ENCODE data around the gene CFAP74.

The CFAP74 gene

GRCh38 chr1:1877865-1878436 lies 125.6 kb downstream of the CFAP74 start:
- TF ChIP-seq GATA2 (IDR thresholded peaks at IDR 0.05; ENCODE audit: low read depth, low read length) (no peak), GATA3 (IDR thresholded peaks at IDR 0.05; ENCODE audit: low read depth, low read length) (no peak)

- TF ChIP-seq GATA3 (IDR thresholded peaks at IDR 0.05; ENCODE audit: low read depth, low read length) (no peak), GATA2 (IDR thresholded peaks at IDR 0.05; ENCODE audit: low read depth, low read length) (no peak)
Observed at GRCh38 chr1:1876335-1876930, 127.2 kb downstream of the CFAP74 start.

- no peak for TF ChIP-seq GATA3 (IDR thresholded peaks at IDR 0.05; ENCODE audit: low read depth, low read length)
- TF ChIP-seq GATA2 (IDR thresholded peaks at IDR 0.05; ENCODE audit: low read depth, low read length): no peak
Observed at GRCh38 chr1:1875932-1876331, 127.7 kb downstream of the CFAP74 start.

GRCh38 chr1:1874901-1875300 lies 128.7 kb downstream of the CFAP74 start:
- TF ChIP-seq GATA2 (IDR thresholded peaks at IDR 0.05; ENCODE audit: low read depth, low read length): no peak

GRCh38 chr1:1873186-1873585 lies 130.4 kb downstream of the CFAP74 start:
- no peak for TF ChIP-seq GATA2 (IDR thresholded peaks at IDR 0.05; ENCODE audit: low read depth, low read length)

- TF ChIP-seq GATA2 (IDR thresholded peaks at IDR 0.05; ENCODE audit: low read depth, low read length) (no peak), GATA3 (IDR thresholded peaks at IDR 0.05; ENCODE audit: low read depth, low read length) (no peak)
Observed at GRCh38 chr1:1872329-1872994, 131.1 kb downstream of the CFAP74 start.
